DOHH2 (cell line): ENCODE results near the gene SMC1A.

Experiments
- H3F3A ChIP-seq: fragments of 200-600 bp; sonication (generic), shearing (Covaris generic); 2 replicates; pipeline ENCODE4 v1.6.0; 2016; ENCODE audit warnings: antibody characterized with exemption, mild to moderate bottlenecking; ENCODE audit not compliant: control insufficient read depth, insufficient read depth
- H3K27ac ChIP-seq: fragments of 200-600 bp; sonication (generic); 2 replicates; pipeline ENCODE4 v1.5.1; 2014; ENCODE audit warnings: low read depth, mild to moderate bottlenecking, low read length, moderate library complexity
- H3K27me3 ChIP-seq: fragments of 200-600 bp; sonication (generic); 2 replicates; pipeline ENCODE4 v1.6.1; 2014; ENCODE audit warnings: mild to moderate bottlenecking, low read length, mixed read lengths; ENCODE audit not compliant: control insufficient read depth
- H3K36me3 ChIP-seq: fragments of 200-600 bp; sonication (generic); 2 replicates; pipeline ENCODE4 v1.6.1; 2014; ENCODE audit warnings: mild to moderate bottlenecking, low read length, moderate library complexity, mixed read lengths; ENCODE audit not compliant: control insufficient read depth
- H3K4me1 ChIP-seq: fragments of 200-600 bp; sonication (generic); 2 replicates; pipeline ENCODE4 v1.6.1; 2014; ENCODE audit warnings: mild to moderate bottlenecking, low read length, mixed read lengths; ENCODE audit not compliant: control insufficient read depth
- H3K4me2 ChIP-seq: fragments of 200-600 bp; sonication (generic); 2 replicates; pipeline ENCODE4 v1.6.0; 2014; ENCODE audit warnings: mild to moderate bottlenecking, low read length, moderate library complexity
- H3K4me3 ChIP-seq: fragments of 200-600 bp; sonication (generic); 2 replicates; pipeline ENCODE4 v1.5.1; 2014; ENCODE audit warnings: mild to moderate bottlenecking, low read length, mixed read lengths
- H3K79me2 ChIP-seq: fragments of 200-600 bp; sonication (generic); 2 replicates; pipeline ENCODE4 v1.6.1; 2014; ENCODE audit warnings: mild to moderate bottlenecking, low read length, mixed read lengths; ENCODE audit not compliant: control insufficient read depth
- H3K9me2 ChIP-seq: fragments of 200-600 bp; sonication (generic); replicated peaks from 2 replicates; pipeline ENCODE4 v1.6.1; 2014; ENCODE audit warnings: mild to moderate bottlenecking, low read length, mixed read lengths; ENCODE audit not compliant: control insufficient read depth
- H3K9me3 ChIP-seq: fragments of 200-600 bp; sonication (generic); 2 replicates; pipeline ENCODE4 v1.6.1; 2014; ENCODE audit warnings: antibody characterized with exemption, low read length, mixed read lengths; ENCODE audit not compliant: control insufficient read depth, insufficient read depth
- H4K20me1 ChIP-seq: fragments of 200-600 bp; sonication (generic); 2 replicates; pipeline ENCODE4 v1.6.0; 2014; ENCODE audit warnings: low read depth, mild to moderate bottlenecking, antibody characterized with exemption, low read length, moderate library complexity; ENCODE audit not compliant: control insufficient read depth, insufficient read depth
- EZH2phosphoT487 ChIP-seq: fragments of 200-600 bp; sonication (generic); IDR thresholded peaks from 2 replicates; pipeline ENCODE4 v1.6.1; 2017; ENCODE audit warnings: borderline replicate concordance, mild to moderate bottlenecking, antibody characterized with exemption, low read length, moderate library complexity, mixed read lengths
- TF ChIP-seq, protein P1 (sequence below): fragments of 200-600 bp; sonication (generic); IDR thresholded peaks from one replicate; pipeline ENCODE4 v1.5.1; 2014; ENCODE audit warnings: antibody characterized with exemption, mild to moderate bottlenecking, low read depth, low read length; ENCODE audit not compliant: poor library complexity, severe bottlenecking

Gene SMC1A

GRCh38 chrX:53412446-53412845 lies 10.0 kb downstream of the SMC1A start:
- Histone ChIP-seq H3K79me2 (peaks cover 35% of the 10 kb centered on the region), H3K36me3 (peaks cover 59% of the 10 kb centered on the region), H3K27ac (no peak overlapping the region), H3K9me2 (no peaks in the 10 kb centered on the region), H3F3A (no peaks in the 10 kb centered on the region), H4K20me1 (no peaks in the 10 kb centered on the region), H3K9me3 (no peaks in the 10 kb centered on the region), H3K4me1 (no peaks in the 10 kb centered on the region), H3K4me3 (no peak overlapping the region), H3K4me2 (no peak overlapping the region), H3K27me3 (no peaks in the 10 kb centered on the region)
- TF ChIP-seq, protein P1, sequence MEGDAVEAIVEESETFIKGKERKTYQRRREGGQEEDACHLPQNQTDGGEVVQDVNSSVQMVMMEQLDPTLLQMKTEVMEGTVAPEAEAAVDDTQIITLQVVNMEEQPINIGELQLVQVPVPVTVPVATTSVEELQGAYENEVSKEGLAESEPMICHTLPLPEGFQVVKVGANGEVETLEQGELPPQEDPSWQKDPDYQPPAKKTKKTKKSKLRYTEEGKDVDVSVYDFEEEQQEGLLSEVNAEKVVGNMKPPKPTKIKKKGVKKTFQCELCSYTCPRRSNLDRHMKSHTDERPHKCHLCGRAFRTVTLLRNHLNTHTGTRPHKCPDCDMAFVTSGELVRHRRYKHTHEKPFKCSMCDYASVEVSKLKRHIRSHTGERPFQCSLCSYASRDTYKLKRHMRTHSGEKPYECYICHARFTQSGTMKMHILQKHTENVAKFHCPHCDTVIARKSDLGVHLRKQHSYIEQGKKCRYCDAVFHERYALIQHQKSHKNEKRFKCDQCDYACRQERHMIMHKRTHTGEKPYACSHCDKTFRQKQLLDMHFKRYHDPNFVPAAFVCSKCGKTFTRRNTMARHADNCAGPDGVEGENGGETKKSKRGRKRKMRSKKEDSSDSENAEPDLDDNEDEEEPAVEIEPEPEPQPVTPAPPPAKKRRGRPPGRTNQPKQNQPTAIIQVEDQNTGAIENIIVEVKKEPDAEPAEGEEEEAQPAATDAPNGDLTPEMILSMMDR = no peak
- no peak for TF ChIP-seq EZH2phosphoT487

DNA sequence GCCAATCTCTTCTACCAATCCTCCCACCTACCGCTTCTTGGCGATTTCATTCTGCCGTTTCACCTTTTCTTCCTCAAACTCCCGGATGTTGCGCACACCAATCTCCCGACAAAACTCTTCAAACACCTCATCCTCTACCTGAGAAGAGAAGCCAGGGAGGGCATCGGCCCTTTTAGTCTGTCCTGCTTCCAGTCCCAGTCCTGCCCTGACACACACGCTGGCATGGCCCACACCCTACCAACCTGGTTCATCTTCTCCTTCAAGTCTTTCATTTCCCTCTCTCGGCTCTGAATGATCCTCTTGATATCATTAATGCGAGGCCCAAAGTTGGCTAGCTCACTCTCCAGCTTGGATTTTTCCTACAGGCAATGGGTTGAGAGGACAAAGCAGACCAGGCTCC lies 18.9 kb downstream of the SMC1A start:
- H3K36me3 ChIP-seq = peaks cover 75% of the 10 kb centered on the region
- no peaks in the 10 kb centered on the region for H3K9me2 ChIP-seq
- no peaks in the 10 kb centered on the region for H4K20me1 ChIP-seq
- H3F3A ChIP-seq = no peaks in the 10 kb centered on the region
- H3K4me1 ChIP-seq = no peaks in the 10 kb centered on the region
- H3K4me3 ChIP-seq = no peak overlapping the region
- H3K79me2 ChIP-seq = no peaks in the 10 kb centered on the region
- TF ChIP-seq, protein P1 = no peak
- no peak for TF ChIP-seq EZH2phosphoT487
- no peaks in the 10 kb centered on the region for H3K9me3 ChIP-seq
- H3K27me3 ChIP-seq = no peaks in the 10 kb centered on the region
- no peak overlapping the region for H3K27ac ChIP-seq
- no peak overlapping the region for H3K4me2 ChIP-seq

DNA sequence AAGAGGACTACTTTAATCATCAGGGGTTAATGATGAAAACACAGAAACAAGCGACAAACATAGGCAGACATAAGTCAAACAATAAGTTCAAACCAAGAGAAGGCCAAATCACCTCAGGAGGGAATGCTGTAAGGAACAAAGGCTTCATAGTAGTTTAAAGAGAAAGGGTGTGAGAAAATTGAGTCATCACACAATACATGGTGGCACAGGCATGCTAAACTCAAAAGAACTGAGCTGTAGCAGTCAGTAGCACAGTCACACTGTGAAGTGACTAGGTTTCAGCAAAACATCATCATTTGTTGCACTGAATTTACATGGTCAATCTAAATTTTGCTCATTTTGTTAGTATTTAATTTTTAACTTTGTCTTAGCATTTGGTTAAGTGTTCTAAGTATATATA lies 24.2 kb downstream of the SMC1A start:
- Histone ChIP-seq H3K27me3 (no peaks in the 10 kb centered on the region), H3K27ac (no peak overlapping the region), H3K36me3 (peaks cover 64% of the 10 kb centered on the region), H3K4me2 (no peak overlapping the region), H3K9me3 (no peaks in the 10 kb centered on the region), H3F3A (no peaks in the 10 kb centered on the region), H4K20me1 (no peaks in the 10 kb centered on the region), H3K79me2 (no peaks in the 10 kb centered on the region), H3K9me2 (no peaks in the 10 kb centered on the region), H3K4me3 (no peak overlapping the region), H3K4me1 (no peaks in the 10 kb centered on the region)
- TF ChIP-seq, protein P1 = no peak
- no peak for TF ChIP-seq EZH2phosphoT487
